Tongue (tissue), 2 donors: ENCODE results near the gene DIPK1B. TPM values are rescaled to one million over a fixed set of nuclear protein-coding genes. Genes with fewer than 3 reads are reported as not detected.
A peak's percentile ranks its signal among the peaks of the same experiment; 100 is the strongest.
"Not testable (repeated sequence)": the region's sequence is repeated elsewhere in the genome, so short reads cannot be mapped to it uniquely, and the experiment has no call there.

Experiments
- DNase-seq: peaks from one replicate; pipeline ENCODE4 v3.0.0-alpha.2; 2015
- total RNA-seq: library from RNA; depleted of rRNA; stranded (reverse); fragments of >200 nt; gene quantifications from one replicate; pipeline ENCODE4 v1.2.3, GENCODE V29; 2014

Gene DIPK1B
- total RNA-seq, 1 donor from 2014 or later = 18.3 TPM

- no peak for DNase-seq
These were observed 13.6 kb upstream of the DIPK1B start for GRCh38 chr9:136698635-136699246.

- DNase-seq = no peak
These were observed 12.1 kb upstream of the DIPK1B start for GRCh38 chr9:136700304-136700703.

- DNase-seq = peak; percentile 64
These were observed 11.3 kb upstream of the DIPK1B start for GRCh38 chr9:136700959-136701667.

- DNase-seq = no peak
These were observed 10.7 kb upstream of the DIPK1B start for GRCh38 chr9:136701668-136702053.

GRCh38 chr9:136703276-136703860, 9.0 kb upstream of the DIPK1B start:
- no peak for DNase-seq

GRCh38 chr9:136704741-136705140, 7.6 kb upstream of the DIPK1B start:
- not testable (repeated sequence) for DNase-seq

GRCh38 chr9:136705564-136705963, 6.8 kb upstream of the DIPK1B start:
- DNase-seq = no peak

GRCh38 chr9:136707011-136707410, 5.4 kb upstream of the DIPK1B start:
- DNase-seq = no peak

GRCh38 chr9:136707849-136708517, 4.4 kb upstream of the DIPK1B start:
- DNase-seq = no peak

- no peak for DNase-seq
These were observed 2.8 kb upstream of the DIPK1B start for GRCh38 chr9:136709454-136710109.

GRCh38 chr9:136710543-136710942, 1.8 kb upstream of the DIPK1B start:
- DNase-seq = no peak

GRCh38 chr9:136711219-136711648, 1.1 kb upstream of the DIPK1B start:
- peak; percentile 38 for DNase-seq

- DNase-seq = no peak
These were observed 545 bp downstream of the DIPK1B start for GRCh38 chr9:136712690-136713544.

GRCh38 chr9:136713550-136713949, 1.2 kb downstream of the DIPK1B start:
- DNase-seq = peak; percentile 57

- DNase-seq = no peak
These were observed 1.9 kb downstream of the DIPK1B start for GRCh38 chr9:136714096-136714892.

- DNase-seq = no peak
These were observed 2.5 kb downstream of the DIPK1B start for GRCh38 chr9:136714893-136715274.

GRCh38 chr9:136717399-136717798, 5.0 kb downstream of the DIPK1B start:
- DNase-seq = no peak

GRCh38 chr9:136718345-136719194, 6.2 kb downstream of the DIPK1B start:
- no peak for DNase-seq

GRCh38 chr9:136719195-136719880, 7.0 kb downstream of the DIPK1B start:
- no peak for DNase-seq
